Ecto neural progenitor cell (in vitro differentiated cells): ENCODE data around the gene ABCC1.
"Not testable (repeated sequence)": the region's sequence is repeated elsewhere in the genome, so short reads cannot be mapped to it uniquely, and the experiment has no call there.

Experiments used
- DNase-seq: peaks from one replicate; pipeline ENCODE4 v3.0.0-alpha.2; 2018; ENCODE audit warnings: low spot score

Gene ABCC1

DNA sequence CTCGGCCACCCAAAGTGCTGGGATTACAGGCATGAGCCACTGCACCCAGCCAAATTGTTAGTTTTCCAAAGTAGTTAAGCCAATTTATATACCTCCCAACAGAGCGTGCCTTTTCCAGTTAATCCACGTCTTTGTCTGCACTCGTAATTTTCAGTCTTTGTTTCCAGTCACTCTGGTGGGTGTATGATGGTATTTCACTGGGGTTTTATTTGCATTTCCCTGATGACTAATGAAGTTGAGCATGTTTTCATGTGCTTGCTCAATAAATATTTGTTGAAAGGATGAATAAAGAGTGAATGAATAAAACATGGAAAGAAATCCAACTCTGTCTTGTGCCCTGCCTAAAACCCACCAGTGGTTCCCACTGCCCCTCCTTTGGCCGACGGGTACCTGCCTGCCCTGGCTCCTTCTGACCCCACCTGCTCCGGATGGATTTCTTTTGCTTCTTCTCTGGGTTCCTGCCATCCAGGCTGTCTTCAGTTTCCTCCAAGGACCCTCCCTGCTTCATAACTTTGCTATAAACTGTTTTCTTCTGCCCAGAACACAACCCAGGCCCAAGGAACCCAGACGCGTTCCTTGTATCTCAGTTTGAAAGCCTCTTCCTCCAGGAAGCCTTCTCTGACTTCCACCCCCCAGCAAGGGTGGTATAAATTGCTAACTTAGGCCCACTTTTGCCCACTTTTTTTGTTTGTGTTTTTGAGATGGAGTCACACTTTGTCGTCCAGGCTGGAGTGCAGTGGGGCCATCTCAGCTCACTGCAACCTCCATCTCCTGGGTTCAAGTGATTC, 3.0 kb upstream of the ABCC1 start:
- DNase-seq, result no peak

GRCh38 chr16:15947983-15948509, 1.4 kb upstream of the ABCC1 start:
- no peak for DNase-seq

GRCh38 chr16:15948532-15949209, 745 bp upstream of the ABCC1 start:
- no peak for DNase-seq

- DNase-seq, result peak; percentile 60
These were observed 892 bp downstream of the ABCC1 start for GRCh38 chr16:15950161-15950854.

- no peak for DNase-seq
These were observed 1.5 kb downstream of the ABCC1 start for GRCh38 chr16:15950869-15951268.

GRCh38 chr16:15951852-15952251, 2.4 kb downstream of the ABCC1 start:
- DNase-seq, result no peak

- DNase-seq, result no peak
These were observed 2.9 kb downstream of the ABCC1 start for GRCh38 chr16:15952265-15952711.

- DNase-seq, result no peak
These were observed 4.1 kb downstream of the ABCC1 start for GRCh38 chr16:15953477-15953876.

DNA sequence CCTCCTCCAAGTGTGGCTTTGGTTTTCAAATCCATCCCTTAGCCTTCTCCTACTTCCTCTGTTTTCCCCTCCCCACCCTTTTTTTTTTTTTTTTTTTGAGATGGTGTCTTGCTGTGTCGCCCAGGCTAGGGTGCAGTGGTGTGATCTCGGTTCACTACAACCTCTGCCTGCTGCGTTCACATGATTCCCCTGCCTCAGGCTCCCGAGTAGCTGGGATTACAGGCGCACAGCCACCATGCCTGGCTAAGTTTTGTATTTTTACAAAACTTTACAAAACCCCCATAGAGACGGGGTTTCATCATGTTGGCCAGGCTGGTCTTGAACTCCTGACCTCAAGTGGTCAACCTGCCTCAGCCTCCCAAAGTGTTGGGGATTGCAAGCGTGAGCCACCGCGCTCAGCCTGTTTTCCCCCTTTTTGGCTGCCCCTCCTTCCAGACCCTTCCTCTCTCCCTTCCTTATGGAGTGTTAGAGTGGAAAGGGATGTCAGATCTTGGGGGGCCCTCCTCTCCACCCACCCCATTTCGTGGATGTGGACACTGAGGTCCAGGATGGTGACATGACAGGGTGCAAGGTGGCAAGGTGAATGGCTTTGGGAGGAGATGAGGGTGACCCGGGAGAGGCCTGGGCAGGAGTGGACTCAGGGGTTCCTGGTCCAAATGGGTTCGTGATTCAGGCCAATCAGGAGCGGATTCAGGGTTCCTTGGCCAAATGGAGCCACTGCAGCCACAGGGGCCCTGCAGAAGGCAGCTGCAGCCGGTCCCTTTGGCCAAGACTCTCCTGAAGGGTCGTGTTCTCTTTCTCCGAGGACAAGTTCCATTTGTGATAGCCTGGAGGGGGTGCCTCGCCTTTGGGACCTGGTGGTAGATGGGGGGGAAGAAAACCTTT, 4.8 kb downstream of the ABCC1 start:
- DNase-seq, result no peak

- no peak for DNase-seq
These were observed 5.4 kb downstream of the ABCC1 start for GRCh38 chr16:15954814-15955151.

DNA sequence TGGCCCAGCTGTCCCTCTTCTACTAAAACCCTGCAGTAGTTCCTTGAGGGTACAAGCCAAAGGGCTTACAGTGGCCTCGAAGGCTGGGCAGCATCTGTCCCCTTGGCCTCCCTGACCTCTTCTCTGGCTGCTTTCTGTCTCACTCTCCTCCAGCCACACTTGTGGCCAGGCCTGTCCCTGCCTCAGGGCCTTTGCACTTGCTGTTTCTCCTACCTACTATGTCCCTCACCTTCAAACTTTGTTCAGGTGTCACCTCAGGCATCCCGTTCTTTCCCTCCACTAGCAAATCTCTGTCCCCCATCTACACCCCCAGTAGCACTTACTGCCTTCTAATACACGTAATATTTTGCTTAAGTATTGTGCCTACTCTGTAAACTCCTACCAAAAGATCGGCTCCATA, 6.0 kb downstream of the ABCC1 start:
- no peak for DNase-seq

DNA sequence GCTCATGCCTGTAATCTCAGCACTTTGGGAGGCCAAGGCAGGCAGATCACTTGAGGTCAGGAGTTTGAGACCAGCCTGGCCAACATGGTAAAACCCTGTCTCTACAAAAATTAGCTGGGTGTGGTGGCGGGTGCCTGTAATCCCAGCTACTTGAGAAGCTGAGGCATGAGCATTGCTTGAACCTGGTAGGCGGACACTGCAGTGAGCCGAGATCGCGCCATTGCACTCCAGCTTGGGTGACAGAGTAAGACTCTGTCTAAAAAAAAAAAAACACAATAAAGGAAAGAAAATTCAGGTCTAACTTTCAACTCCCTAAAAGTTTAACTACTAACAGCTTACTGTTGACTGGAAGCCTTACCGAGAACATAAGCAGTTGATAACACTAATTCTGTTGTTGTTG, 6.7 kb downstream of the ABCC1 start:
- DNase-seq, result not testable (repeated sequence)

DNA sequence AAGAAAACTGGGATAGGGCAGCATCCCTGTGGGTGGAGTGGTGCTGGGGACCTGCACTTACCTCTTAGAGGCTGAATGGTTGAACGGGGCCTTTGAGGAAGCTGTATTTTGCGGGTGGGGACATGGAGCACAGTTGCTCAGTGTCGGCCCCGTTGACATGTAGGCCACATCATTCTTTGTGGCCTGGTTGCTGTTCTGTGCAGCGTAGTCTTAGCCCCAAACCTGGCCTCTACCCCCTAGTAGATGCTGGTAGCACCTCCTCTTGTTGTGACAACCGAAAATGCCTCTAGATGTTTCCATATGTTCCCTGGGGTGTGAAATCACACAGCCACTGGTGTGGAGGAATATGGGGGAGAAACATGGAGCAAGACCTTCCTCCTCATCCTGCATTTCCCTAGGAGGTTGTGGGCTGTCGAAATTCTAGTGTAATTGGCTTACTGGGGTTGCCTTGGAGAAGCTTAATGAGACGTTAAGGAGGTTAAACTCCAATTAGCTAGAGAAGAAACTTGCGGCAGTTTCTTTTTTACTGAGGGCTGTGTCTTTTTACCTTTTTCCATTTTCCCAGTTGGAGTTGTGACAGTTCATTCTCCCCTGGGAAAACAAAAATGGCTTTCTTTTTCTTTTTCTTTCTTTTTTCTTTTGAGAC, 9.4 kb downstream of the ABCC1 start:
- DNase-seq, result no peak

GRCh38 chr16:15960124-15960971, 10.9 kb downstream of the ABCC1 start:
- no peak for DNase-seq

DNA sequence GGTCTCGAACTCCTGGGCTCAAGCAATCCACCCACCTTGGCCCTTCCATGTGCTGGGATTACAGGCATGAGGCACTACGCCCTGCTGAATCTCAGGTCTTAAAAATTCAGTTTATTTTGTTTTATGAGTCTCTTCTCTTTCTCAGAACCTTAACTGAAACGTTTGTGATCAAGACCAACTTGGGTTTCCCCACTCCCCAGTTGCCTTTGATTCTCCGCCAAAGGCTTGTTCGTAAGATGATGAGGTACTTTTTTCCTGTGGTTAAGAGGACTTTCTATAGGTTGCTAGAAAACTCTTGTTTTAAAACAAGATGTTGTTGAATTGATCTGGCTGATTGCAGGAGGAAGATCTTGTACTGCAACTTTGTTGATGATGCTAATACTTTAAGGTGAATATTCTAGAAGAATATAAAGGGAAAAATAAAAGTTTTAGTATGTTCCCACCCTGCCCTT, 11.7 kb downstream of the ABCC1 start:
- no peak for DNase-seq

GRCh38 chr16:15961571-15962090, 12.2 kb downstream of the ABCC1 start:
- no peak for DNase-seq

- DNase-seq, result no peak
These were observed 14.0 kb downstream of the ABCC1 start for GRCh38 chr16:15963307-15963910.

GRCh38 chr16:15966420-15966819, 17.0 kb downstream of the ABCC1 start:
- DNase-seq, result no peak

GRCh38 chr16:15966836-15967546, 17.6 kb downstream of the ABCC1 start:
- DNase-seq, result no peak
